Activated naive CD4-positive, alpha-beta T cell treated with anti-CD3 and anti-CD28 coated beads, Interleukin-2, amount 10 ng/mL, durations not matched to agents 7 days and 5 days (primary cell): ENCODE results near the gene C6.
"Not testable (repeated sequence)": the region's sequence is repeated elsewhere in the genome, so short reads cannot be mapped to it uniquely, and the experiment has no call there.

ENCODE experiments used
- CTCF ChIA-PET: fragments of 350-600 bp; sonication (Branson Sonifier 250); formaldehyde crosslinking; loops from one replicate; lab custom pipeline; 2021; ENCODE audit warnings: antibody characterized with exemption; lab: Charles Lee
- DNase-seq: peaks from one replicate; pipeline ENCODE4 v3.0.0-alpha.2; 2020
- H3K27ac Mint-ChIP-seq: one replicate; pipeline ENCODE4 v1.8.0; 2021; ENCODE audit warnings: mild to moderate bottlenecking, moderate library complexity, mixed read lengths
- H3K27me3 Mint-ChIP-seq: one replicate; pipeline ENCODE4 v1.8.0; 2021; ENCODE audit warnings: mild to moderate bottlenecking, mixed read lengths
- H3K36me3 Mint-ChIP-seq: one replicate; pipeline ENCODE4 v1.8.0; 2021; ENCODE audit warnings: mixed read lengths
- H3K4me1 Mint-ChIP-seq: one replicate; pipeline ENCODE4 v1.8.0; 2021; ENCODE audit warnings: mixed read lengths
- H3K4me3 Mint-ChIP-seq: one replicate; pipeline ENCODE4 v1.8.0; 2021; ENCODE audit warnings: mild to moderate bottlenecking, moderate library complexity, mixed read lengths
- H3K9me3 Mint-ChIP-seq: one replicate; pipeline ENCODE4 v1.8.0; 2021; ENCODE audit warnings: mixed read lengths

The C6 gene

GRCh38 chr5:41213340-41213739 lies at the start of gene C6:
Gene C6, minus strand, starts transcription at chr5:41213532. Its CDS starts 10,302 bp downstream, at chr5:41203230.
- CTCF ChIA-PET: no interaction called here
- Mint-ChIP-seq H3K9me3 (peaks cover 2% of the 10 kb centered on the region), H3K4me3 (no peak within 1 kb of the TSS), H3K27ac (no peak within 1 kb of the TSS), H3K36me3 (no peaks in the 10 kb centered on the region), H3K27me3 (no peaks in the 10 kb centered on the region), H3K4me1 (no peaks in the 10 kb centered on the region)
- no peak for DNase-seq

- H3K4me3 Mint-ChIP-seq: no peak overlapping the region
- no peaks in the 10 kb centered on the region for H3K4me1 Mint-ChIP-seq
- CTCF ChIA-PET: no interaction called here
These were observed 43.1 kb upstream of the C6 start for GRCh38 chr5:41256400-41256799.

DNA sequence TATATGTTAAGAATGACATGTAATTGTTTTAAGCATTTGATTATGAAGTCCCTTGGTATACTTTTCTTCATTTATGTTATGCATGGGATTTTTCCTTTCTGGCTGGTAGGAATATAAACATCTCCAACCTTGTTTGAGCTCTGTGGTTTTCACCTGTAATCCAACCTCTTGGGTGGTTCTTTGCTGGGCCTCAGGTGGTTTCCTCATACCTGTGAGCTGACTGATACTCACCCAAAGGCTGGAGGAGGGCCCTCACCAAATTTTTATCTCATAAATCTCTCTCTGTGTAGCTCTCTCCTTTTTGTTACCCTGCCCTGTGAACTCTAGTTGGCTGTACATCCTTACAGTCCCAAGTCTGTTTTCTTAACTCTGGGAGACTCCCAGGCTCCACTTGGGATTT lies 39.8 kb upstream of the C6 start:
- Mint-ChIP-seq H3K9me3 (peaks cover 3% of the 10 kb centered on the region), H3K27me3 (no peaks in the 10 kb centered on the region), H3K4me1 (no peaks in the 10 kb centered on the region), H3K27ac (no peak overlapping the region), H3K4me3 (no peak overlapping the region), H3K36me3 (no peaks in the 10 kb centered on the region)
- DNase-seq: no peak
- CTCF ChIA-PET: no interaction called here

More at GRCh38 chr5:41256400-41256799, 43.1 kb upstream of the C6 start:
- Mint-ChIP-seq H3K36me3 (no peaks in the 10 kb centered on the region), H3K27ac (no peak overlapping the region), H3K9me3 (peaks cover 3% of the 10 kb centered on the region), H3K27me3 (no peaks in the 10 kb centered on the region)
- no peak for DNase-seq

GRCh38 chr5:41252036-41252435 lies 38.7 kb upstream of the C6 start:
- Mint-ChIP-seq H3K9me3 (peaks cover under 1% of the 10 kb centered on the region), H3K4me3 (no peak overlapping the region), H3K4me1 (no peaks in the 10 kb centered on the region), H3K27ac (no peak overlapping the region), H3K27me3 (no peaks in the 10 kb centered on the region), H3K36me3 (no peaks in the 10 kb centered on the region)
- CTCF ChIA-PET: interaction anchor here (0.6 kb wide), 1 partner anchor 98 kb away, joined by 3 read pairs; no protein-coding TSS in a partner anchor
- no peak for DNase-seq

DNA sequence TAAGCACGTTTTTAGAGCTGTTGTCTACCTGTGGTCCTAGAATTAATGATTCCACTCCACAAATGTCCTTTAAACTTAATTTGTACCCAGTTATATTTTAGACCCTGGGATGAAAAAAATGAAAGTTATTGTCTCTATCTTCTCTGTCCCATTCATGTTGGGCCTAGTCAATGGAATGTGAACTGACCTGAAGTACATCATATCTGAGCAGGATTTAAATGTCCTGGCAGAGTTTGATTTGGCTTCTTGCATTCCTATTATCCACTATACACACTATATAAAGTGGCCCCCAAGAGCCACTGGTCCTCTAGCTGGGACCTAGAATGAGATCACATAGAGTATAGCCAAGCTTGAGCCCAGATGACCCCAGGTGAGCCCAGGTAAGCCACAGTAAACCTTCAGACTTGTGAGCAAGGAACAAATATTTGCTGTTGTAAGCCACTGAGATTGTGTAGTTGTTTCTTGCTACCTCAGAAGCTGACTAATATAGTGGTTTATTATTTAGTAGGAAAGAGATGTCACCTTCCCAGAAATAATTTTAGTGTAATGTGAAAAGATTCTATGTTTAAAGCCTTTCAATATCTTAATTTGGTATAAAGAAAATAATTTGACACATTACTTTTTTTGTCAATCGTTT lies 37.1 kb upstream of the C6 start:
- Mint-ChIP-seq H3K9me3 (no peaks in the 10 kb centered on the region), H3K4me1 (no peaks in the 10 kb centered on the region), H3K27me3 (no peaks in the 10 kb centered on the region), H3K36me3 (no peaks in the 10 kb centered on the region), H3K27ac (no peak overlapping the region), H3K4me3 (no peak overlapping the region)
- CTCF ChIA-PET: no interaction called here
- DNase-seq: no peak

- Mint-ChIP-seq H3K4me1 (no peaks in the 10 kb centered on the region), H3K4me3 (no peak overlapping the region), H3K9me3 (no peaks in the 10 kb centered on the region), H3K27me3 (no peaks in the 10 kb centered on the region), H3K36me3 (no peaks in the 10 kb centered on the region), H3K27ac (no peak overlapping the region)
- CTCF ChIA-PET: no interaction called here
- DNase-seq: no peak
These were observed 33.8 kb upstream of the C6 start for GRCh38 chr5:41247135-41247534.

- Mint-ChIP-seq H3K4me3 (no peak overlapping the region), H3K27me3 (no peaks in the 10 kb centered on the region), H3K9me3 (no peaks in the 10 kb centered on the region), H3K27ac (no peak overlapping the region), H3K36me3 (no peaks in the 10 kb centered on the region), H3K4me1 (no peaks in the 10 kb centered on the region)
- CTCF ChIA-PET: no interaction called here
- DNase-seq: no peak
These were observed 33.0 kb upstream of the C6 start for GRCh38 chr5:41246376-41246775.

- Mint-ChIP-seq H3K36me3 (no peaks in the 10 kb centered on the region), H3K27ac (no peak overlapping the region), H3K4me1 (no peaks in the 10 kb centered on the region), H3K4me3 (no peak overlapping the region), H3K9me3 (no peaks in the 10 kb centered on the region), H3K27me3 (no peaks in the 10 kb centered on the region)
- no peak for DNase-seq
- CTCF ChIA-PET: no interaction called here
These were observed 30.2 kb upstream of the C6 start for GRCh38 chr5:41243558-41243957.

DNA sequence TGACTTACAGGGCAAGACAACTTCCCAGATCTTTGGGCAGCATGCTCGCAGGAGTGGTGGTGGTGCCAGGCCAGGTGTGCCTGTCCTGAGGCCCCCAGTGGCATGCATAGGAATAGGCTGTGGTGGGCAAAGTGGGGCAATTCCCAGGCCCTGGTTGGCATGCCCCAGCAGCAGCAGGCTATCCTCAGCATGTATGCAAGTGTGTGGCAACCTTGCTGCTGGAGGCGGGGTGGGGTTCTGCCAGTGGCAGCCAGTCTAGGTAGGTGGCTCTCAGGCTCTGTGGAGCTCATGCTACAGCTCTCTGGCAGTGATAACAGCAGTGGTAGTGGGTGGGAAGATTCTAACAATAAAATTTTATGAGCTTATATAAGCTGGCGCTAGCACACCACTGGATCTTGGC lies 27.7 kb upstream of the C6 start:
- DNase-seq: no peak
- no peaks in the 10 kb centered on the region for H3K9me3 Mint-ChIP-seq
- H3K4me1 Mint-ChIP-seq: no peaks in the 10 kb centered on the region
- H3K4me3 Mint-ChIP-seq: no peak overlapping the region
- no peak overlapping the region for H3K27ac Mint-ChIP-seq
- H3K36me3 Mint-ChIP-seq: no peaks in the 10 kb centered on the region
- CTCF ChIA-PET: no interaction called here
- no peaks in the 10 kb centered on the region for H3K27me3 Mint-ChIP-seq

DNA sequence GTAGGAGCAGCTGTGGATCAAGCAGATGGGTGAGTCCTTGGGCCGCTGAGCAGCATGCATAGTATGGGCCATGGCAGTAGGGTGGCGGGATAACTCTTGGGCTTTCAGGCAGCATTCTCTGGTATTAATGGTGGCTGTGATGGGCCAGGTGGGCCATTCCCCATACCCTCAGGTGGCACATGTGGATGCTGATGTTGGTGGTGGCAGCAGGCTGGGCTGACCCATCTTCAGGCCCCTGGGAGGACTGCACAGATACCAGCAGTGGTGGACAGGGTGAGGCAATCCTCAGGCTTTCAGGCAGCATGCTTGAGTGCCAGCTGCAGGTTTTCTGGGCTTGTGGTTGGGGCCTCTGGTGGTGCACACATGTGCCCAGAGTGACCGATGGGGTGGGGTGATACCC lies 27.1 kb upstream of the C6 start:
- H3K27ac Mint-ChIP-seq: no peak overlapping the region
- H3K36me3 Mint-ChIP-seq: no peaks in the 10 kb centered on the region
- no peaks in the 10 kb centered on the region for H3K9me3 Mint-ChIP-seq
- DNase-seq: no peak
- no peaks in the 10 kb centered on the region for H3K4me1 Mint-ChIP-seq
- CTCF ChIA-PET: no interaction called here
- H3K4me3 Mint-ChIP-seq: no peak overlapping the region
- no peaks in the 10 kb centered on the region for H3K27me3 Mint-ChIP-seq

GRCh38 chr5:41234475-41234874 lies 21.1 kb upstream of the C6 start:
- H3K4me3 Mint-ChIP-seq: no peak overlapping the region
- H3K27ac Mint-ChIP-seq: no peak overlapping the region
- CTCF ChIA-PET: no interaction called here
- DNase-seq: no peak
- H3K36me3 Mint-ChIP-seq: no peaks in the 10 kb centered on the region
- no peaks in the 10 kb centered on the region for H3K4me1 Mint-ChIP-seq
- H3K27me3 Mint-ChIP-seq: no peaks in the 10 kb centered on the region
- H3K9me3 Mint-ChIP-seq: no peaks in the 10 kb centered on the region

GRCh38 chr5:41232797-41233196 lies 19.5 kb upstream of the C6 start:
- Mint-ChIP-seq H3K4me3 (no peak overlapping the region), H3K9me3 (peaks cover 2% of the 10 kb centered on the region), H3K27me3 (no peaks in the 10 kb centered on the region), H3K36me3 (no peaks in the 10 kb centered on the region), H3K27ac (no peak overlapping the region), H3K4me1 (no peaks in the 10 kb centered on the region)
- no peak for DNase-seq
- CTCF ChIA-PET: no interaction called here

GRCh38 chr5:41230276-41230675 lies 16.9 kb upstream of the C6 start:
- DNase-seq, H3K9me3 Mint-ChIP-seq, H3K36me3 Mint-ChIP-seq, H3K27me3 Mint-ChIP-seq, H3K27ac Mint-ChIP-seq, H3K4me3 Mint-ChIP-seq, CTCF ChIA-PET, H3K4me1 Mint-ChIP-seq: not testable (repeated sequence)

GRCh38 chr5:41223962-41224361 lies 10.6 kb upstream of the C6 start:
- Mint-ChIP-seq H3K27me3 (no peaks in the 10 kb centered on the region), H3K36me3 (no peaks in the 10 kb centered on the region), H3K9me3 (peaks cover 5% of the 10 kb centered on the region), H3K27ac (no peak overlapping the region), H3K4me1 (no peaks in the 10 kb centered on the region), H3K4me3 (no peak overlapping the region)
- no peak for DNase-seq
- CTCF ChIA-PET: no interaction called here

DNA sequence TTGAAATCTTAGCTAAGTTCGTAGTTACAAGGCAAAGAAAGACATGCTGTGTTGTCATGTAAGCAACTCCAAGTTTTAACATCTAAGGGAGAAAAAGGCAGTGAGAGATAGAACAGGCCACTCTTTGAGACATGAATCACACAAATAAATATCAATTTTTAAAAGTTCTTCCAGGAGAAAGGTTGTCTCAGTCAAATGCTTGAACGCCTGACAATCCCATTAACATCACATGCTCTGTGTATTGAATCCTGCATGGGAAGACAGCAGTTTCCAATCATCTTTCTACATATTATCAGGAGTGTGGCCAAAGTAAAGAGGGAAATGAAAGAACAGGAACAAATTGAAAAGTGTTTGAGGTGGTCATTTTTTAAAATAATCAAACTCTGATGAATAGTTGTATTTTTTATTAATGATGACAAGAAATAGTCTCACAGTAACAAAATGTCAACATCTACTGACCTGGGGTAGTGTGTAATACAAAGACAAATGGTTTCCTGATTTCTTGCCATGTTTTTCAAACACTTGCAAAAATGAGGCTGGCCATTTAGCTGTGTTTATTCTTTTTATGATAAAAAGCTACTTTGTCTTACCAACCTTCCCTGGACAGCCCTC lies 6.4 kb upstream of the C6 start:
- Mint-ChIP-seq H3K4me1 (no peaks in the 10 kb centered on the region), H3K9me3 (no peaks in the 10 kb centered on the region), H3K27me3 (no peaks in the 10 kb centered on the region), H3K4me3 (no peak overlapping the region), H3K36me3 (no peaks in the 10 kb centered on the region), H3K27ac (no peak overlapping the region)
- CTCF ChIA-PET: no interaction called here
- DNase-seq: no peak
